ENCODE results near the gene KRTAP12-3. TPM values are rescaled to one million over a fixed set of nuclear protein-coding genes. Genes with fewer than 3 reads are reported as not detected.

Gene KRTAP12-3
- total RNA-seq, 1 donor from 2014 or later, result not detected

GRCh38 chr21:44706026-44706705 lies 48.4 kb downstream of the KRTAP12-3 start:
- Mint-ChIP-seq H3K4me3 (ENCODE audit: low read depth) (no peak overlapping the region), H3K9me3 (ENCODE audit: low read depth) (peaks cover 3% of the 10 kb centered on the region), H3K4me1 (ENCODE audit: low read depth) (peaks cover 10% of the 10 kb centered on the region), H3K36me3 (ENCODE audit: insufficient read depth) (no peaks in the 10 kb centered on the region), H3K27me3 (peaks cover 89% of the 10 kb centered on the region), H3K27ac (no peak overlapping the region)
- no peak for DNase-seq (ENCODE audit: low spot score, unreplicated experiment)
- TF ChIP-seq, protein P1, sequence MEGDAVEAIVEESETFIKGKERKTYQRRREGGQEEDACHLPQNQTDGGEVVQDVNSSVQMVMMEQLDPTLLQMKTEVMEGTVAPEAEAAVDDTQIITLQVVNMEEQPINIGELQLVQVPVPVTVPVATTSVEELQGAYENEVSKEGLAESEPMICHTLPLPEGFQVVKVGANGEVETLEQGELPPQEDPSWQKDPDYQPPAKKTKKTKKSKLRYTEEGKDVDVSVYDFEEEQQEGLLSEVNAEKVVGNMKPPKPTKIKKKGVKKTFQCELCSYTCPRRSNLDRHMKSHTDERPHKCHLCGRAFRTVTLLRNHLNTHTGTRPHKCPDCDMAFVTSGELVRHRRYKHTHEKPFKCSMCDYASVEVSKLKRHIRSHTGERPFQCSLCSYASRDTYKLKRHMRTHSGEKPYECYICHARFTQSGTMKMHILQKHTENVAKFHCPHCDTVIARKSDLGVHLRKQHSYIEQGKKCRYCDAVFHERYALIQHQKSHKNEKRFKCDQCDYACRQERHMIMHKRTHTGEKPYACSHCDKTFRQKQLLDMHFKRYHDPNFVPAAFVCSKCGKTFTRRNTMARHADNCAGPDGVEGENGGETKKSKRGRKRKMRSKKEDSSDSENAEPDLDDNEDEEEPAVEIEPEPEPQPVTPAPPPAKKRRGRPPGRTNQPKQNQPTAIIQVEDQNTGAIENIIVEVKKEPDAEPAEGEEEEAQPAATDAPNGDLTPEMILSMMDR (IDR thresholded peaks at IDR 0.05; ENCODE audit: unreplicated experiment), result no peak

- Mint-ChIP-seq H3K27ac (no peak overlapping the region), H3K9me3 (ENCODE audit: low read depth) (peaks cover 3% of the 10 kb centered on the region), H3K36me3 (ENCODE audit: insufficient read depth) (no peaks in the 10 kb centered on the region), H3K4me1 (ENCODE audit: low read depth) (peaks cover 15% of the 10 kb centered on the region), H3K4me3 (ENCODE audit: low read depth) (no peak overlapping the region), H3K27me3 (peaks cover 90% of the 10 kb centered on the region)
- TF ChIP-seq, protein P1 (IDR thresholded peaks at IDR 0.05; ENCODE audit: unreplicated experiment), result no peak
- DNase-seq (ENCODE audit: low spot score, unreplicated experiment), result no peak
Observed at GRCh38 chr21:44706706-44707581, 49.2 kb downstream of the KRTAP12-3 start.

Other genes starting within 250 kb of the KRTAP12-3 start
- 5.1 and 5.7 TPM in 2 replicates for gene LRRC3, start 202.4 kb upstream of the KRTAP12-3 start, total RNA-seq
- gene KRTAP10-1, start 117.7 kb upstream of the KRTAP12-3 start, total RNA-seq, result not detected in 2 replicates
- not detected in 2 replicates for gene KRTAP10-2, start 106.4 kb upstream of the KRTAP12-3 start, total RNA-seq
- not detected in 2 replicates for gene KRTAP10-3, start 99.1 kb upstream of the KRTAP12-3 start, total RNA-seq
- not detected in 2 replicates for gene KRTAP10-4, start 84.2 kb upstream of the KRTAP12-3 start, total RNA-seq
- gene KRTAP10-5, start 77.3 kb upstream of the KRTAP12-3 start, total RNA-seq, result not detected in 2 replicates
- not detected in 2 replicates for gene KRTAP10-6, start 65.4 kb upstream of the KRTAP12-3 start, total RNA-seq
- gene KRTAP10-7, start 57.3 kb upstream of the KRTAP12-3 start, total RNA-seq, result not detected in 2 replicates
- not detected in 2 replicates for gene KRTAP10-8, start 45.9 kb upstream of the KRTAP12-3 start, total RNA-seq
- gene KRTAP10-9, start 30.8 kb upstream of the KRTAP12-3 start, total RNA-seq, result not detected in 2 replicates
- not detected in 2 replicates for gene KRTAP10-10, start 20.6 kb upstream of the KRTAP12-3 start, total RNA-seq
- not detected in 2 replicates for gene KRTAP10-11, start 11.5 kb upstream of the KRTAP12-3 start, total RNA-seq
- gene KRTAP12-4, start 3.3 kb upstream of the KRTAP12-3 start, total RNA-seq, result not detected in 2 replicates
- gene KRTAP12-2, start 9.0 kb downstream of the KRTAP12-3 start, total RNA-seq, result not detected in 2 replicates
- not detected in 2 replicates for gene KRTAP12-1, start 24.2 kb downstream of the KRTAP12-3 start, total RNA-seq
- not detected in 2 replicates for gene KRTAP10-12, start 39.2 kb downstream of the KRTAP12-3 start, total RNA-seq
- not detected in 2 replicates for gene TSPEAR, start 53.6 kb downstream of the KRTAP12-3 start, total RNA-seq
- gene UBE2G2, start 143.9 kb downstream of the KRTAP12-3 start, total RNA-seq, result 78.7 and 85.2 TPM in 2 replicates
- 65.0 and 73.5 TPM in 2 replicates for gene SUMO3, start 160.1 kb downstream of the KRTAP12-3 start, total RNA-seq
- 221 and 226 TPM in 2 replicates for gene PTTG1IP, start 215.8 kb downstream of the KRTAP12-3 start, total RNA-seq